Muscle layer of duodenum (tissue), 2 donors: ENCODE results near the gene TMEM196.

ENCODE experiments used
- H3K27ac ChIP-seq: one replicate; pipeline ENCODE4 v1.7.0; 2013; ENCODE audit warnings: mild to moderate bottlenecking, low read length
- H3K27me3 ChIP-seq: one replicate; pipeline ENCODE4 v1.7.0; 2013; ENCODE audit warnings: low read depth, mild to moderate bottlenecking, control low read depth, low read length
- H3K36me3 ChIP-seq, 2 donors: one replicate each; pipeline ENCODE4 v1.7.0; 2013; ENCODE audit warnings: low read length in 2 of 2, control low read depth in 1 of 2, mild to moderate bottlenecking in 1 of 2; ENCODE audit not compliant: insufficient read depth in 2 of 2, control insufficient read depth in 1 of 2
- H3K4me1 ChIP-seq, 2 donors: one replicate each; pipeline ENCODE4 v1.7.0; 2013; ENCODE audit warnings: low read length in 2 of 2, mild to moderate bottlenecking in 2 of 2, control low read depth in 1 of 2, moderate library complexity in 1 of 2; ENCODE audit not compliant: insufficient read depth in 2 of 2, control insufficient read depth in 1 of 2
- H3K4me3 ChIP-seq, 2 donors: one replicate each; pipeline ENCODE4 v1.7.0; 2013; ENCODE audit warnings: low read length in 2 of 2, low read depth in 1 of 2, mild to moderate bottlenecking in 1 of 2
- H3K9me3 ChIP-seq, 2 donors: one replicate each; pipeline ENCODE4 v1.7.0; 2013; ENCODE audit warnings: low read length in 2 of 2, control low read depth in 1 of 2, mild to moderate bottlenecking in 1 of 2; ENCODE audit not compliant: control insufficient read depth in 1 of 2
- donor health status: healthy.

TMEM196 gene

GRCh38 chr7:19674266-19674960, 99.0 kb downstream of the TMEM196 start:
- Histone ChIP-seq H3K4me3 (no peak overlapping the region), H3K9me3 (no peaks in the 10 kb centered on the region), H3K27ac (no peak overlapping the region), H3K4me1 (no peaks in the 10 kb centered on the region), H3K36me3 (no peaks in the 10 kb centered on the region), H3K27me3 (no peaks in the 10 kb centered on the region)

GRCh38 chr7:19670806-19671205, 102.6 kb downstream of the TMEM196 start:
- H3K27ac ChIP-seq, result no peak overlapping the region
- H3K4me1 ChIP-seq, result no peaks in the 10 kb centered on the region
- no peaks in the 10 kb centered on the region for H3K36me3 ChIP-seq
- no peaks in the 10 kb centered on the region for H3K9me3 ChIP-seq
- H3K4me3 ChIP-seq, result no peak overlapping the region
- H3K27me3 ChIP-seq, result no peaks in the 10 kb centered on the region
